PC-9 (cell line): ENCODE results near the gene ABCA2.

Experiments
- CTCF ChIP-seq: fragments of 200-600 bp; sonication (generic); conservative IDR thresholded peaks from 2 replicates; pipeline ENCODE4 v1.6.1; 2017; ENCODE audit warnings: mixed run types, antibody characterized with exemption, mild to moderate bottlenecking, moderate library complexity
- EZH2 ChIP-seq: fragments of 200-600 bp; sonication (generic); IDR thresholded peaks from 2 replicates; pipeline ENCODE4 v1.8.0; 2017; ENCODE audit warnings: antibody characterized with exemption, low read depth

GRCh38 chr9:136995362-136995761, 32.7 kb downstream of the ABCA2 start:
- no peak for TF ChIP-seq CTCF
- no peak for TF ChIP-seq EZH2
